Measurements from ENCODE around the gene SINHCAF.

DNA sequence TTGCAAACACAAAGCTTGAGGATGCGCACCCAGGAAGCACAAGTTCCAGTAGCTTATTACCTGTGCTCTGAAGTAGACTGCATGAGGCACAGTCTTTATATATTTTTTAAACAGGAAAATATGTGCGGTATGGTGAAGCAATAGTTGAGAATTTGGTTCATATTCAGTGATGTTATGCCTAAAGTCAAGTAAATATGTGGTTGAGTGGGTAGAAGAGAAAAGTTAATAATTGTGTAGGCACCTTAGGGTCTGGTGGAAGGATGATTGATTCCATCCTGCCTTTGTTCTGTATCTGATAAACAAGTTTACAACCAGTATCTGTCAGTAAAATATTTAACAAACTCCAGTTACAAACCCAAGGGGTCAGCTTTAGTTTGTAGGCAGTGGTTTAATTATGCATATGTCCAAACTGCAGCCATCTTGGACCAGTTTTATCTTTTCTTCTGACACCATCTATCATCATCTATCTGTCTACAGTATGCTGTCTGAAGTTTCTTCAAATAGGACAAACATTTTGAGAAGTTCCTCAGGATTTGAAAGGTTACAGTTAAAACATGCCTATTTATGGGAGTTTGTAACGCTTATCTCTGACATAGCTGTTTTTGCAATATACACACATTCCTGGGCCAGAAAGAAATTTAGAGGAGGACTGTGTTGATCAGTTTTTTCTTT is 10.8 kb downstream of the SINHCAF start:
- TF ChIP-seq, protein P1, sequence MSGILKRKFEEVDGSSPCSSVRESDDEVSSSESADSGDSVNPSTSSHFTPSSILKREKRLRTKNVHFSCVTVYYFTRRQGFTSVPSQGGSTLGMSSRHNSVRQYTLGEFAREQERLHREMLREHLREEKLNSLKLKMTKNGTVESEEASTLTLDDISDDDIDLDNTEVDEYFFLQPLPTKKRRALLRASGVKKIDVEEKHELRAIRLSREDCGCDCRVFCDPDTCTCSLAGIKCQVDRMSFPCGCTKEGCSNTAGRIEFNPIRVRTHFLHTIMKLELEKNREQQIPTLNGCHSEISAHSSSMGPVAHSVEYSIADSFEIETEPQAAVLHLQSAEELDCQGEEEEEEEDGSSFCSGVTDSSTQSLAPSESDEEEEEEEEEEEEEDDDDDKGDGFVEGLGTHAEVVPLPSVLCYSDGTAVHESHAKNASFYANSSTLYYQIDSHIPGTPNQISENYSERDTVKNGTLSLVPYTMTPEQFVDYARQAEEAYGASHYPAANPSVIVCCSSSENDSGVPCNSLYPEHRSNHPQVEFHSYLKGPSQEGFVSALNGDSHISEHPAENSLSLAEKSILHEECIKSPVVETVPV (CRISPR knock-in tag; IDR thresholded peaks at IDR 0.05) = no peak
- no peak for TF ChIP-seq PATZ1 (CRISPR knock-in tag; IDR thresholded peaks at IDR 0.05; ENCODE audit: borderline replicate concordance)

All from SK-N-SH treated with all-trans-retinoic acid at 6 μM for 48 hours (cell line).